PFSK-1 (cell line): ENCODE data around the gene REPIN1.

Experiments used
- FOXP2 ChIP-seq: optimal IDR thresholded peaks from 2 replicates; pipeline ENCODE3; 2011; ENCODE audit warnings: borderline replicate concordance, control low read depth, inconsistent platforms; ENCODE audit not compliant: insufficient read depth; ENCODE audit errors: extremely low read length, extremely low read depth
- POLR2AphosphoS5 ChIP-seq: IDR thresholded peaks from 2 replicates; pipeline ENCODE4 v1.6.1; 2012; ENCODE audit warnings: low read depth, mild to moderate bottlenecking, control low read depth, low read length, moderate library complexity
- SIN3A ChIP-seq: IDR thresholded peaks from 2 replicates; pipeline ENCODE4 v1.6.1; 2012; ENCODE audit warnings: mild to moderate bottlenecking, low read length, moderate library complexity, borderline replicate concordance; ENCODE audit not compliant: insufficient read depth
- TAF1 ChIP-seq: IDR thresholded peaks from 2 replicates; pipeline ENCODE4 v1.6.1; 2012; ENCODE audit warnings: low read length, control low read depth, borderline replicate concordance; ENCODE audit not compliant: insufficient read depth
- TF ChIP-seq, protein P1 (sequence below), 2 experiments: IDR thresholded peaks; 2 replicates each; pipeline versions ENCODE4 v1.6.1 to v1.8.0; 2011 to 2012; ENCODE audit warnings: low read depth in 2 of 2, low read length in 2 of 2, control low read depth in 1 of 2, inconsistent platforms in 1 of 2, mild to moderate bottlenecking in 1 of 2, moderate library complexity in 1 of 2; ENCODE audit not compliant: insufficient read depth in 1 of 2

- TF ChIP-seq POLR2AphosphoS5 (no peak), TAF1 (no peak), SIN3A (no peak), FOXP2 (no peak)
- TF ChIP-seq, protein P1, sequence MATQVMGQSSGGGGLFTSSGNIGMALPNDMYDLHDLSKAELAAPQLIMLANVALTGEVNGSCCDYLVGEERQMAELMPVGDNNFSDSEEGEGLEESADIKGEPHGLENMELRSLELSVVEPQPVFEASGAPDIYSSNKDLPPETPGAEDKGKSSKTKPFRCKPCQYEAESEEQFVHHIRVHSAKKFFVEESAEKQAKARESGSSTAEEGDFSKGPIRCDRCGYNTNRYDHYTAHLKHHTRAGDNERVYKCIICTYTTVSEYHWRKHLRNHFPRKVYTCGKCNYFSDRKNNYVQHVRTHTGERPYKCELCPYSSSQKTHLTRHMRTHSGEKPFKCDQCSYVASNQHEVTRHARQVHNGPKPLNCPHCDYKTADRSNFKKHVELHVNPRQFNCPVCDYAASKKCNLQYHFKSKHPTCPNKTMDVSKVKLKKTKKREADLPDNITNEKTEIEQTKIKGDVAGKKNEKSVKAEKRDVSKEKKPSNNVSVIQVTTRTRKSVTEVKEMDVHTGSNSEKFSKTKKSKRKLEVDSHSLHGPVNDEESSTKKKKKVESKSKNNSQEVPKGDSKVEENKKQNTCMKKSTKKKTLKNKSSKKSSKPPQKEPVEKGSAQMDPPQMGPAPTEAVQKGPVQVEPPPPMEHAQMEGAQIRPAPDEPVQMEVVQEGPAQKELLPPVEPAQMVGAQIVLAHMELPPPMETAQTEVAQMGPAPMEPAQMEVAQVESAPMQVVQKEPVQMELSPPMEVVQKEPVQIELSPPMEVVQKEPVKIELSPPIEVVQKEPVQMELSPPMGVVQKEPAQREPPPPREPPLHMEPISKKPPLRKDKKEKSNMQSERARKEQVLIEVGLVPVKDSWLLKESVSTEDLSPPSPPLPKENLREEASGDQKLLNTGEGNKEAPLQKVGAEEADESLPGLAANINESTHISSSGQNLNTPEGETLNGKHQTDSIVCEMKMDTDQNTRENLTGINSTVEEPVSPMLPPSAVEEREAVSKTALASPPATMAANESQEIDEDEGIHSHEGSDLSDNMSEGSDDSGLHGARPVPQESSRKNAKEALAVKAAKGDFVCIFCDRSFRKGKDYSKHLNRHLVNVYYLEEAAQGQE (IDR thresholded peaks at IDR 0.05; ENCODE audit: insufficient read depth in 1 of 2, low read depth in 2 of 2, low read length in 2 of 2), result no peak
These were observed 8.8 kb upstream of the REPIN1 start for GRCh38 chr7:150359622-150360362.
